ENCODE results near the gene LRRC75B.
"Not testable (repeated sequence)": the region's sequence is repeated elsewhere in the genome, so short reads cannot be mapped to it uniquely, and the experiment has no call there.

DNA sequence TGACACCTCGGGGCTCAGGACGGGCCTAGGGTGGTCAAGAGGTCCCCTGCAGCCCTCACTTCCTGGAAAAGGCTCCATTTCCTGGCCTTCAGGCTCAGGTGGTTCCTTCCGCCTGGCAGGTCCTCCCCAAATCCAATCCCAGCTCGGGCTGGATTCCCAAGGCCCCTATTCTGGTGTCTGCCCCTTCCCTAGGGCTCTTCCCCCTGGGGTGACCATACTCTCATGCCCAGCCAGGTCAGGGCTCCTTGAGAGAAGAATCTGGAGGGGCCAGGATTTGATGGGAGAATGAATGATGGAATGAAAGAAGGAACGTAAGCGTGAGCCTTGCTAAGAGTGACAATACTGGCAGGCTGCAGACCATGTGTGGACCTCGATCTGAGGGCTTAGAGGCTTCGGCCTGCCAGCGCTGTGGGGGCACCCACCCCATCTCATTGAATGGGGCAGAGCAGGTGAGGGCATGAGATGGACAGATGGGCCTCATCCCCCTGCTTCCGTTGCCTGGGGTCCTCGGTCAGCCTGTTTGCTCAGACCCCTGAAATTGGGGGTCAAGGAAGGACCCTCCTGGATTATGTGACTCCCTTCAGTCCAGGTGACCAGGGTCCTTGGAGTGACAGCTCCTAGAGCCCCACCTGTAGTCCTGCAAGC is 9.4 kb upstream of the LRRC75B start:
- TF ChIP-seq, protein P1, sequence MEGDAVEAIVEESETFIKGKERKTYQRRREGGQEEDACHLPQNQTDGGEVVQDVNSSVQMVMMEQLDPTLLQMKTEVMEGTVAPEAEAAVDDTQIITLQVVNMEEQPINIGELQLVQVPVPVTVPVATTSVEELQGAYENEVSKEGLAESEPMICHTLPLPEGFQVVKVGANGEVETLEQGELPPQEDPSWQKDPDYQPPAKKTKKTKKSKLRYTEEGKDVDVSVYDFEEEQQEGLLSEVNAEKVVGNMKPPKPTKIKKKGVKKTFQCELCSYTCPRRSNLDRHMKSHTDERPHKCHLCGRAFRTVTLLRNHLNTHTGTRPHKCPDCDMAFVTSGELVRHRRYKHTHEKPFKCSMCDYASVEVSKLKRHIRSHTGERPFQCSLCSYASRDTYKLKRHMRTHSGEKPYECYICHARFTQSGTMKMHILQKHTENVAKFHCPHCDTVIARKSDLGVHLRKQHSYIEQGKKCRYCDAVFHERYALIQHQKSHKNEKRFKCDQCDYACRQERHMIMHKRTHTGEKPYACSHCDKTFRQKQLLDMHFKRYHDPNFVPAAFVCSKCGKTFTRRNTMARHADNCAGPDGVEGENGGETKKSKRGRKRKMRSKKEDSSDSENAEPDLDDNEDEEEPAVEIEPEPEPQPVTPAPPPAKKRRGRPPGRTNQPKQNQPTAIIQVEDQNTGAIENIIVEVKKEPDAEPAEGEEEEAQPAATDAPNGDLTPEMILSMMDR (IDR thresholded peaks at IDR 0.05), result not testable (repeated sequence)
- not testable (repeated sequence) for TF ChIP-seq POLR2A, EP300, POLR2AphosphoS5 (IDR thresholded peaks at IDR 0.05)

All from gastroesophageal sphincter (tissue), 3 donors.